GM12801 (cell line): ENCODE data around the gene TAS2R60.

Experiments used
- TF ChIP-seq, protein P1 (sequence below): IDR thresholded peaks from one replicate; pipeline ENCODE4 v1.5.1; 2011; ENCODE audit warnings: control low read depth; ENCODE audit not compliant: insufficient read length; ENCODE audit errors: extremely low read depth

The TAS2R60 gene

DNA sequence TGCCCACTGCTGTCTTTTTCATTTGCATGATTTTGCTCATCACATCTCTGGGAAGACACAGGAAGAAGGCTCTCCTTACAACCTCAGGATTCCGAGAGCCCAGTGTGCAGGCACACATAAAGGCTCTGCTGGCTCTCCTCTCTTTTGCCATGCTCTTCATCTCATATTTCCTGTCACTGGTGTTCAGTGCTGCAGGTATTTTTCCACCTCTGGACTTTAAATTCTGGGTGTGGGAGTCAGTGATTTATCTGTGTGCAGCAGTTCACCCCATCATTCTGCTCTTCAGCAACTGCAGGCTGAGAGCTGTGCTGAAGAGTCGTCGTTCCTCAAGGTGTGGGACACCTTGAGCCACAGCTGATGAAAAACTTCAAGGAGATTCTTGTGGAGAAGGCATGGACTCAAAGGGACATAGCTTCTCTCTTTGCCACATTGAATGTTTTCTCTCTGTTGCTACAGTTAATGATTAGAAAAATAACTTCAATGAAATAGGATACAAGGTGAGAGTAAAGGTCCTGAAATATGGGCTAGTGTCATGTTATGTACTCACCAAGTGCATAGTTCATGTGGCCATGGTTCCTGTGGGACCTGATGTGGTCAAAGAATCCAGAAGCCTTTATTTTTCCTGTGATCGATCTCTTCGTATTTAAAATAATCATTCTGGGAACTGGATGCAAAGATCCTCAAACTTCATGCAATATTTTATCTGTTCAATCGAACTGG, 970 bp downstream of the TAS2R60 start:
- TF ChIP-seq, protein P1, sequence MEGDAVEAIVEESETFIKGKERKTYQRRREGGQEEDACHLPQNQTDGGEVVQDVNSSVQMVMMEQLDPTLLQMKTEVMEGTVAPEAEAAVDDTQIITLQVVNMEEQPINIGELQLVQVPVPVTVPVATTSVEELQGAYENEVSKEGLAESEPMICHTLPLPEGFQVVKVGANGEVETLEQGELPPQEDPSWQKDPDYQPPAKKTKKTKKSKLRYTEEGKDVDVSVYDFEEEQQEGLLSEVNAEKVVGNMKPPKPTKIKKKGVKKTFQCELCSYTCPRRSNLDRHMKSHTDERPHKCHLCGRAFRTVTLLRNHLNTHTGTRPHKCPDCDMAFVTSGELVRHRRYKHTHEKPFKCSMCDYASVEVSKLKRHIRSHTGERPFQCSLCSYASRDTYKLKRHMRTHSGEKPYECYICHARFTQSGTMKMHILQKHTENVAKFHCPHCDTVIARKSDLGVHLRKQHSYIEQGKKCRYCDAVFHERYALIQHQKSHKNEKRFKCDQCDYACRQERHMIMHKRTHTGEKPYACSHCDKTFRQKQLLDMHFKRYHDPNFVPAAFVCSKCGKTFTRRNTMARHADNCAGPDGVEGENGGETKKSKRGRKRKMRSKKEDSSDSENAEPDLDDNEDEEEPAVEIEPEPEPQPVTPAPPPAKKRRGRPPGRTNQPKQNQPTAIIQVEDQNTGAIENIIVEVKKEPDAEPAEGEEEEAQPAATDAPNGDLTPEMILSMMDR: no peak

DNA sequence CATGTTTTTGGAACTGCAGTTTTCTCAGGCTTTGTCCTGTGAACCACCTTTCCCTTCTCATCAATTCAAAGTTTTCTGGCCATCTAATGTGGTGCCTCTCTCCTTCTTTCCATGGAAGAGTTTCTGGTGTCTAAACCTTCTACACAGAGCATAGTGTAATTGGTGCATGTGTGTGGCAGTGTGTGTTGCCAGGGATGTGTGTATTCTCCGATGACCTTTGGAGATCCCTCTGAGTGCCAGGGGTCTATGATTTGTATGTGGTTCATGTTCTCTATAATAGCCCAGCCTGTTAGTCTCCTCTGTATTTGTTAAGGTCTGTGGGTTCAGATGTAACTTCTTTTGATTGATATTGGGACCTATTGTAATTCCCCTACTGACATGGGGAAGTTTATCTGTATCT, 1.5 kb downstream of the TAS2R60 start:
- TF ChIP-seq, protein P1: no peak

DNA sequence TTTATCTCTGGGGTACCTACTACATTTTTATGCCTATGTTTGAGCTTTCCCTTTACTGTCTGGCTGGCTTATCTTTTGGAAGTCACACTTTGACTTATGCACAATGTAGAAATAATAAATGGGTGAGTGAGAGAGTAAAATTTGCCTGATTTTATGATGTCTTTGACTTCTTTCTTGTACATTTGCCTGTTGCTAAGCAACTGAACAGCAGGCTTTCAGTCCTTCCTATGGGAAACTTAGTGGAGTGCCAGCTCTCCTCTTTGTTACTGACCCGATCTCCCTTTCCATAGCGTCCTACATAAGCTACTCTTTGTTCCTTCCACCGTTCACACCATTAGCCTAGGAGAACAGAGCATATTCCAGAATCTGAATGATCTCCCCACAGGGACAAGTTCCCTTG, 4.2 kb downstream of the TAS2R60 start:
- TF ChIP-seq, protein P1: no peak

GRCh38 chr7:143448429-143448828, 5.2 kb downstream of the TAS2R60 start:
- TF ChIP-seq, protein P1: no peak

GRCh38 chr7:143449793-143450192, 6.5 kb downstream of the TAS2R60 start:
- TF ChIP-seq, protein P1: no peak

- TF ChIP-seq, protein P1: no peak
Observed at GRCh38 chr7:143451122-143451521, 7.9 kb downstream of the TAS2R60 start.

- TF ChIP-seq, protein P1: no peak
Observed at GRCh38 chr7:143451746-143452145, 8.5 kb downstream of the TAS2R60 start.
